ENCODE results near the gene ITGAL. TPM values are rescaled to one million over a fixed set of nuclear protein-coding genes. Genes with fewer than 3 reads are reported as not detected.

The ITGAL gene
- total and polyA plus RNA-seq, 2 donors (not counting 1 experiment from before 2014, with no cell fraction given) = 110 to 184 TPM

DNA sequence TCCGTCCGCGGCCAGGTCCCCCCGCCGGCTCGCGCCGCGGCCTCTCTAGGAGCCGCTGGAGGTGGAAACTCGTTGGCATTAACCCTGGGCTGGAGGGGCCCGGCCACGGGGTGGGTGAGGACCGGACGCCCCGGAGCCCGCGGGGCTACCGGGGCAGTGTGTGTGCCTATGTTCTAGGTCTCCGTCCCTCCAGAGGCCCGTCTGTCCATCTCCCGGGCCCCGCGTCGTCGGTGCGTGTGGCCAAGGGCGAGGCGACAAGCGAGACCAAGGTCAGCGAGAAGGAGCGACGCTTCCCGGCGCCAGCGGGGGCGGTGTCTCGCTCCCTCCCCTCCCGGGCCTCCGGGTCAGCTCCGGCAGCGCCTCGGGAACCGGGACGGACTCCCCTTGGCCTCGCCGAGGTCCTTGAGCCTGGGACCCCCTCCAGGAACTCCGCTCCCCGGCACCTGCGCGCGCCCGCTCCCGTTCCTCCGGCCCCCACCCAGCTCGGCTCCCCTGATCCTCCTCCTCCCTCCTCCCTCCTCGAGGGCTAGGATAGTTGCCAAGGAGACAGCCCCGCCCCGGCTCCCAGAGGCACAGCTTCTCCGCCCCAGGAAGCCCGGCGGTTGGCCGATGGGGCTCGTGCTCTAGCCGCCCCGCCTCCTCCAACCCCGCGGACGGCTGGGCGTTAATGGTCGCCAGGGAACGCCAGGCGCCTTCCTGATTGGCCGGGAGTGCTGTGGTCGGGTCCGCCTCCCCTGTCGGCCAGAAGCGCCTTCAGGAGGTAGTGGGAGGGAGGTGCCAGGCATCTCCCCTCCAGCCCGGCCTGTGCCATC is 54.5 kb downstream of the ITGAL start:
- no peaks in the 10 kb centered on the region for H4K20me1 ChIP-seq (ENCODE audit: control insufficient read depth, insufficient read depth, low read length, poor library complexity, severe bottlenecking)
- under 1% methylated on average over 49 of the region's 79 CpGs for WGBS (ENCODE audit: insufficient coverage)
- Mint-ChIP-seq H3K9me3 (ENCODE audit: insufficient read depth) (no peaks in the 10 kb centered on the region), H3K4me1 (peaks cover 20% of the 10 kb centered on the region), H3K27ac (peak overlapping the region; percentile 96), H3K4me3 (peak overlapping the region; percentile 88), H3K27me3 (no peaks in the 10 kb centered on the region)
- TF ChIP-seq, protein P1, sequence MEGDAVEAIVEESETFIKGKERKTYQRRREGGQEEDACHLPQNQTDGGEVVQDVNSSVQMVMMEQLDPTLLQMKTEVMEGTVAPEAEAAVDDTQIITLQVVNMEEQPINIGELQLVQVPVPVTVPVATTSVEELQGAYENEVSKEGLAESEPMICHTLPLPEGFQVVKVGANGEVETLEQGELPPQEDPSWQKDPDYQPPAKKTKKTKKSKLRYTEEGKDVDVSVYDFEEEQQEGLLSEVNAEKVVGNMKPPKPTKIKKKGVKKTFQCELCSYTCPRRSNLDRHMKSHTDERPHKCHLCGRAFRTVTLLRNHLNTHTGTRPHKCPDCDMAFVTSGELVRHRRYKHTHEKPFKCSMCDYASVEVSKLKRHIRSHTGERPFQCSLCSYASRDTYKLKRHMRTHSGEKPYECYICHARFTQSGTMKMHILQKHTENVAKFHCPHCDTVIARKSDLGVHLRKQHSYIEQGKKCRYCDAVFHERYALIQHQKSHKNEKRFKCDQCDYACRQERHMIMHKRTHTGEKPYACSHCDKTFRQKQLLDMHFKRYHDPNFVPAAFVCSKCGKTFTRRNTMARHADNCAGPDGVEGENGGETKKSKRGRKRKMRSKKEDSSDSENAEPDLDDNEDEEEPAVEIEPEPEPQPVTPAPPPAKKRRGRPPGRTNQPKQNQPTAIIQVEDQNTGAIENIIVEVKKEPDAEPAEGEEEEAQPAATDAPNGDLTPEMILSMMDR (IDR thresholded peaks at IDR 0.05) = peak; percentile 6
- no peak for TF ChIP-seq EZH2 (IDR thresholded peaks at IDR 0.05; ENCODE audit: borderline replicate concordance, insufficient read depth, low read depth, low read length, poor library complexity, severe bottlenecking)
- DNase-seq = peak; percentile 94
- intact Hi-C loops (cut with micrococcal nuclease) = loop anchor here (1.0 to 5.0 kb wide), 15 partner anchors 8 to 435 kb away; partner anchors contain the start of genes DCTPP1, FBRS, ITGAL and SEPHS2
- H3K9me3 ChIP-seq (ENCODE audit: control extremely low read depth in 1 of 3, control insufficient read depth in 2 of 3, insufficient read depth in 1 of 3, low read length in 2 of 3) = no peaks in the 10 kb centered on the region
- ChIA-PET CTCF (interaction anchor here (0.5 to 1.7 kb wide), 11 partner anchors 9 to 149 kb away, joined by 3 to 8 read pairs (median 3); partner anchors contain the start of genes DCTPP1, ITGAL and ZNF764), POLR2A (interaction anchor here (0.5 to 2.4 kb wide), 18 partner anchors 9 to 461 kb away, joined by 3 to 12 read pairs (median 4); partner anchors contain the start of genes ALDOA, DCTPP1, ITGAL and SEPHS2)
- peak overlapping the region; percentile 87 to 89 for H3K27ac ChIP-seq (ENCODE audit: low read length in 2 of 2)
- ATAC-seq (ENCODE audit: low read depth) = peak; percentile 82
- H3K79me2 ChIP-seq (ENCODE audit: control insufficient read depth, insufficient read depth, low read length) = peaks cover 14% of the 10 kb centered on the region
- H3K27me3 ChIP-seq (replicated peaks in 1 of 4; ENCODE audit: control extremely low read depth in 1 of 4, control insufficient read depth in 3 of 4, insufficient read depth in 4 of 4, low read length in 3 of 4) = no peaks in the 10 kb centered on the region
- H3K4me3 ChIP-seq (ENCODE audit: control extremely low read depth in 1 of 5, extremely low read depth in 1 of 5, insufficient read depth in 1 of 5, low read depth in 2 of 5, low read length in 4 of 5) = peak overlapping the region; percentile 59 to 97 (median 82)
- H3K4me1 ChIP-seq (ENCODE audit: control insufficient read depth in 2 of 2, insufficient read depth in 2 of 2, low read length in 2 of 2) = peaks cover 13 to 30% of the 10 kb centered on the region in 2 donors
- H3K4me2 ChIP-seq (replicated peaks; ENCODE audit: low read depth, low read length, poor library complexity, severe bottlenecking) = peak overlapping the region; percentile 78
- peak overlapping the region; percentile 95 for H2AFZ ChIP-seq (ENCODE audit: insufficient read depth, low read depth, low read length, poor library complexity, severe bottlenecking)
- H3K9ac ChIP-seq (ENCODE audit: low read length) = peak overlapping the region; percentile 94
- H3K36me3 ChIP-seq (replicated peaks in 1 of 2; ENCODE audit: control extremely low read depth in 1 of 2, control insufficient read depth in 1 of 2, extremely low read depth in 1 of 2, insufficient read depth in 2 of 2, low read length in 1 of 2) = peaks cover 0 to 4% of the 10 kb centered on the region in 2 experiments

Measured in B cell (primary cell).